BLaER1 (cell line): ENCODE results near the gene AUTS2.

Source experiments
- H3K27ac ChIP-seq: shearing (Covaris generic); formaldehyde crosslinking; 2 replicates; pipeline ENCODE4 v1.8.1; 2022
- H3K27me3 ChIP-seq: shearing (Covaris generic); formaldehyde crosslinking; 2 replicates; pipeline ENCODE4 v1.8.1; 2022
- H3K36me3 ChIP-seq: shearing (Covaris generic); formaldehyde crosslinking; 2 replicates; pipeline ENCODE4 v1.8.1; 2022
- H3K4me1 ChIP-seq: shearing (Covaris generic); formaldehyde crosslinking; 2 replicates; pipeline ENCODE4 v1.8.1; 2022
- H3K4me2 ChIP-seq: shearing (Covaris generic); formaldehyde crosslinking; 2 replicates; pipeline ENCODE4 v1.8.1; 2022
- H3K4me3 ChIP-seq: shearing (Covaris generic); formaldehyde crosslinking; 2 replicates; pipeline ENCODE4 v1.8.1; 2022
- H3K9ac ChIP-seq: shearing (Covaris generic); formaldehyde crosslinking; 2 replicates; pipeline ENCODE4 v1.8.1; 2022
- H3K9me3 ChIP-seq: shearing (Covaris generic); formaldehyde crosslinking; 2 replicates; pipeline ENCODE4 v1.8.1; 2022
- H4K20me1 ChIP-seq: shearing (Covaris generic); formaldehyde crosslinking; 2 replicates; pipeline ENCODE4 v1.8.1; 2022
- Cebpa-rat ChIP-seq: shearing (Covaris generic); IDR thresholded peaks from 2 replicates; pipeline ENCODE4 v1.8.1; 2022

The AUTS2 gene

GRCh38 chr7:70477036-70478010 lies 879.0 kb downstream of the AUTS2 start:
- TF ChIP-seq Cebpa-rat, result no peak
- no peaks in the 10 kb centered on the region for H3K27me3 ChIP-seq

GRCh38 chr7:70479153-70480021 lies 881.1 kb downstream of the AUTS2 start:
- no peak for TF ChIP-seq Cebpa-rat
- peaks cover 23% of the 10 kb centered on the region; the same call in 1 of the 2 replicates for H3K36me3 ChIP-seq
- H3K9ac ChIP-seq, result no peak overlapping the region
- H3K4me1 ChIP-seq, result peaks cover 13% of the 10 kb centered on the region
- no peak overlapping the region for H3K4me2 ChIP-seq
- H4K20me1 ChIP-seq, result no peaks in the 10 kb centered on the region
- H3K27ac ChIP-seq, result no peak overlapping the region
- no peak overlapping the region for H3K4me3 ChIP-seq
- H3K9me3 ChIP-seq, result peaks cover 3% of the 10 kb centered on the region
- H3K27me3 ChIP-seq, result no peaks in the 10 kb centered on the region

More at GRCh38 chr7:70477036-70478010, 879.0 kb downstream of the AUTS2 start:
- Histone ChIP-seq H4K20me1 (no peaks in the 10 kb centered on the region), H3K4me3 (no peak overlapping the region), H3K9ac (no peak overlapping the region), H3K4me1 (no peaks in the 10 kb centered on the region), H3K27ac (no peak overlapping the region), H3K36me3 (peaks cover 17% of the 10 kb centered on the region; the same call in 1 of the 2 replicates), H3K9me3 (no peaks in the 10 kb centered on the region), H3K4me2 (no peak overlapping the region)

GRCh38 chr7:70480927-70481569 lies 882.8 kb downstream of the AUTS2 start:
- Histone ChIP-seq H3K4me2 (no peak overlapping the region), H3K36me3 (peaks cover 29% of the 10 kb centered on the region; the same call in 1 of the 2 replicates), H3K27ac (no peak overlapping the region), H3K4me1 (peaks cover 14% of the 10 kb centered on the region), H3K27me3 (no peaks in the 10 kb centered on the region), H4K20me1 (no peaks in the 10 kb centered on the region), H3K9ac (no peak overlapping the region), H3K4me3 (no peak overlapping the region), H3K9me3 (peaks cover 14% of the 10 kb centered on the region)
- TF ChIP-seq Cebpa-rat, result no peak

- Histone ChIP-seq H3K27ac (no peak overlapping the region), H3K4me1 (peaks cover 14% of the 10 kb centered on the region), H3K4me2 (no peak overlapping the region), H3K36me3 (peaks cover 35% of the 10 kb centered on the region; the same call in 1 of the 2 replicates), H3K9ac (no peak overlapping the region), H3K27me3 (no peaks in the 10 kb centered on the region), H3K9me3 (peaks cover 19% of the 10 kb centered on the region), H3K4me3 (no peak overlapping the region), H4K20me1 (no peaks in the 10 kb centered on the region)
- TF ChIP-seq Cebpa-rat, result no peak
Measured at GRCh38 chr7:70481570-70482123, 883.4 kb downstream of the AUTS2 start.

- Histone ChIP-seq H3K9ac (no peak overlapping the region), H3K4me2 (no peak overlapping the region), H4K20me1 (no peaks in the 10 kb centered on the region), H3K36me3 (peaks cover 41% of the 10 kb centered on the region), H3K9me3 (peaks cover 19% of the 10 kb centered on the region), H3K27ac (no peak overlapping the region), H3K4me1 (peaks cover 30% of the 10 kb centered on the region), H3K4me3 (no peak overlapping the region), H3K27me3 (no peaks in the 10 kb centered on the region)
- TF ChIP-seq Cebpa-rat, result no peak
Measured at GRCh38 chr7:70484255-70484654, 886.0 kb downstream of the AUTS2 start.

- no peak overlapping the region for H3K9ac ChIP-seq
- peaks cover 29% of the 10 kb centered on the region for H3K36me3 ChIP-seq
- H3K4me1 ChIP-seq, result peaks cover 47% of the 10 kb centered on the region
- H3K27me3 ChIP-seq, result no peaks in the 10 kb centered on the region
- H3K4me2 ChIP-seq, result no peak overlapping the region
- no peak overlapping the region for H3K4me3 ChIP-seq
- peaks cover 19% of the 10 kb centered on the region for H3K9me3 ChIP-seq
- H3K27ac ChIP-seq, result no peak overlapping the region
- H4K20me1 ChIP-seq, result no peaks in the 10 kb centered on the region
- TF ChIP-seq Cebpa-rat, result no peak
Measured at GRCh38 chr7:70486977-70487376, 888.7 kb downstream of the AUTS2 start.

GRCh38 chr7:70487428-70487827 lies 889.2 kb downstream of the AUTS2 start:
- Histone ChIP-seq H3K27ac (no peak overlapping the region), H3K9ac (no peak overlapping the region)

GRCh38 chr7:70487886-70488285 lies 889.6 kb downstream of the AUTS2 start:
- Histone ChIP-seq H3K9me3 (peaks cover 19% of the 10 kb centered on the region), H3K4me2 (0 out of 2 replicates have a peak overlapping the region, but pooled peaks have one; percentile 66), H3K4me3 (no peak overlapping the region), H4K20me1 (no peaks in the 10 kb centered on the region), H3K4me1 (peaks cover 47% of the 10 kb centered on the region), H3K36me3 (peaks cover 29% of the 10 kb centered on the region), H3K9ac (no peak overlapping the region), H3K27ac (no peak overlapping the region), H3K27me3 (no peaks in the 10 kb centered on the region)
- no peak for TF ChIP-seq Cebpa-rat

More at GRCh38 chr7:70487428-70487827, 889.2 kb downstream of the AUTS2 start:
- Histone ChIP-seq H3K4me2 (no peak overlapping the region), H3K4me1 (peaks cover 47% of the 10 kb centered on the region), H4K20me1 (no peaks in the 10 kb centered on the region), H3K27me3 (no peaks in the 10 kb centered on the region), H3K9me3 (peaks cover 19% of the 10 kb centered on the region), H3K36me3 (peaks cover 29% of the 10 kb centered on the region), H3K4me3 (no peak overlapping the region)
- TF ChIP-seq Cebpa-rat, result no peak

GRCh38 chr7:70489813-70490212 lies 891.5 kb downstream of the AUTS2 start:
- TF ChIP-seq Cebpa-rat, result no peak
- Histone ChIP-seq H3K27me3 (no peaks in the 10 kb centered on the region), H3K9me3 (peaks cover 12% of the 10 kb centered on the region), H3K4me3 (no peak overlapping the region), H3K9ac (peak overlapping the region; percentile 24; the same call in 1 of the 2 replicates), H3K4me1 (peaks cover 33% of the 10 kb centered on the region), H3K36me3 (peaks cover 22% of the 10 kb centered on the region), H4K20me1 (no peaks in the 10 kb centered on the region), H3K27ac (peak overlapping the region; percentile 51; the same call in 1 of the 2 replicates), H3K4me2 (peak overlapping the region; percentile 66)
